ENCODE data around the gene CTAGE9. TPM values are rescaled to one million over a fixed set of nuclear protein-coding genes. Genes with fewer than 3 reads are reported as not detected.

Gene CTAGE9, protein sequence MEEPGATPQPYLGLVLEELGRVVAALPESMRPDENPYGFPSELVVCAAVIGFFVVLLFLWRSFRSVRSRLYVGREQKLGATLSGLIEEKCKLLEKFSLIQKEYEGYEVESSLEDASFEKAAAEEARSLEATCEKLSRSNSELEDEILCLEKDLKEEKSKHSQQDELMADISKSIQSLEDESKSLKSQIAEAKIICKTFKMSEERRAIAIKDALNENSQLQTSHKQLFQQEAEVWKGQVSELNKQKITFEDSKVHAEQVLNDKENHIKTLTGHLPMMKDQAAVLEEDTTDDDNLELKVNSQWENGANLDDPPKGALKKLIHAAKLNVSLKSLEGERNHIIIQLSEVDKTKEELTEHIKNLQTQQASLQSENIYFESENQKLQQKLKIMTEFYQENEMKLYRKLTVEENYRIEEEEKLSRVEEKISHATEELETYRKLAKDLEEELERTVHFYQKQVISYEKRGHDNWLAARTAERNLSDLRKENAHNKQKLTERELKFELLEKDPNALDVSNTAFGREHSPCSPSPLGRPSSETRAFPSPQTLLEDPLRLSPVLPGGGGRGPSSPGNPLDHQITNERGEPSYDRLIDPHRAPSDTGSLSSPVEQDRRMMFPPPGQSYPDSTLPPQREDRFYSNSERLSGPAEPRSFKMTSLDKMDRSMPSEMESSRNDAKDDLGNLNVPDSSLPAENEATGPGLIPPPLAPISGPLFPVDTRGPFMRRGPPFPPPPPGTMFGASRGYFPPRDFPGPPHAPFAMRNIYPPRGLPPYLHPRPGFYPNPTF
- total RNA-seq: under 0.01 TPM in 1 of 2 replicates, not detected in the other

DNA sequence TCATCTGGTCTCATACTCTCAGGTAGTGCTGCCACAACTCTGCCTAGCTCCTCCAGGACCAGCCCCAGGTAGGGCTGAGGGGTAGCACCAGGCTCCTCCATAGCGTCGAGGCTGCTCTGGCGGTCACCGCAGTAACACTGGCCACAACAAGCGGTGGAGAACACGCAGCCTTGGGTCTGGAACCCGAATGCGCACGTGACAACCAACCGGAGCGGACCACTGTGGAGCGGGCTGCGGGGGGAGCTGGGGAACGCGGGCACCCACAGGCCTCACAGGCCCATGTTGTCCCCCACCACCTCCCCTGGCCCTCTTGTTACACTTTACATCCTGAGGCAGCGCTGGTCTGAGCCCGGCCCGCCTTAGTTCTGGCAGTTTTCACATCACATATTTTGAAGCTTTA, at the start of gene CTAGE9:
TSS of gene CTAGE9 (minus strand) at position 101 of the 400 bp plus-strand sequence. CDS start at position 101, 0 bp downstream.

Other genes with a start within 250 kb of the CTAGE9 start
- gene ARG1, start 137.8 kb downstream of the CTAGE9 start, total RNA-seq: not detected in 2 replicates
- 15.6 and 23.0 TPM in 2 replicates for gene MED23, start 82.8 kb downstream of the CTAGE9 start, total RNA-seq
- gene ENPP3, start 73.7 kb downstream of the CTAGE9 start, total RNA-seq: 0.17 and 0.32 TPM in 2 replicates
- gene OR2A4, start 9.6 kb downstream of the CTAGE9 start, total RNA-seq: 0.16 TPM in 1 of 2 replicates, not detected in the other
- gene ENPP1, start 97.0 kb upstream of the CTAGE9 start, total RNA-seq: 5.6 and 11.5 TPM in 2 replicates
- 15.5 and 145 TPM in 2 replicates for gene CCN2, start 240.4 kb upstream of the CTAGE9 start, total RNA-seq